ENCODE results near the gene P4HB.

The P4HB gene

GRCh38 chr17:81807210-81807719, 53.1 kb downstream of the P4HB start:
- FAIRE-seq: no peak

DNA sequence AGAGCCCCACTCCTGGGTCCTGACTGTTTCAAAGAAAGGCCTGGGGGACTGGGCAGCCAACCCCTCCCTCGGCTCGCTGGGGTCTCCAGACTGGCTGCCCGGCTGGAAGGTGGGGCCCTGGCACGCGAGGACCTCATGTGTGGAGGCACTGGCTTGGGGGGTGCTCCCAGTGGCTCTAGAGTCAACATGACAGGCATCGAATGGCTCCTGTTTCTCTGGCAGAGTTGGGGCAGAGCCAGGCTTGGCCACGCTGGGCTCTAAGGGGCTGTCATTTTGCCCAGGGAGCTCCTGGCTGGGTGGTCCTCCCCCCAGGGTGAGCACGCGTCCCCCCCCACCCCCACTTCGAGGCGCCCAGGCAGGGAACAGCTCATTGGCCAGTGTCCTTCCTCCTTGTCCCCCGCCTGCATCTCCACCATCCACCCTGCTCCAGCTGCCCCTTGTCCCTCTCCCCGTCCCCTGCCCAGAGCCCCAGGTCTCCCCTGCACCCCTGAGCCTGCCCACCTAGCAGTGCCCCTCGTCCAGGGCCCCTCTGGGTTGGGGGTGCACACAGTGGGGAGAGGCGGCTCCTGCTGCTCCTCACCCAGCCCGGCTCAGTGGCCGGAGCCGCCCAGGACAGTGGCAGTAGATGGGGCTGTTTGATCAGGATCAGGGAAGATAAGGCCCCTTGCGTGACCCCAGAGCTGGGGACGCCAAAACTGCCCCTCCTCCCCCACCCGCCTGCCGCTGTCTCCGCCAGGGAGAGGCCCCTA, 53.7 kb downstream of the P4HB start:
- FAIRE-seq: no peak

- no peak for FAIRE-seq
Measured at GRCh38 chr17:81805707-81806460, 54.5 kb downstream of the P4HB start.

- FAIRE-seq: no peak
Measured at GRCh38 chr17:81804559-81805399, 55.6 kb downstream of the P4HB start.

DNA sequence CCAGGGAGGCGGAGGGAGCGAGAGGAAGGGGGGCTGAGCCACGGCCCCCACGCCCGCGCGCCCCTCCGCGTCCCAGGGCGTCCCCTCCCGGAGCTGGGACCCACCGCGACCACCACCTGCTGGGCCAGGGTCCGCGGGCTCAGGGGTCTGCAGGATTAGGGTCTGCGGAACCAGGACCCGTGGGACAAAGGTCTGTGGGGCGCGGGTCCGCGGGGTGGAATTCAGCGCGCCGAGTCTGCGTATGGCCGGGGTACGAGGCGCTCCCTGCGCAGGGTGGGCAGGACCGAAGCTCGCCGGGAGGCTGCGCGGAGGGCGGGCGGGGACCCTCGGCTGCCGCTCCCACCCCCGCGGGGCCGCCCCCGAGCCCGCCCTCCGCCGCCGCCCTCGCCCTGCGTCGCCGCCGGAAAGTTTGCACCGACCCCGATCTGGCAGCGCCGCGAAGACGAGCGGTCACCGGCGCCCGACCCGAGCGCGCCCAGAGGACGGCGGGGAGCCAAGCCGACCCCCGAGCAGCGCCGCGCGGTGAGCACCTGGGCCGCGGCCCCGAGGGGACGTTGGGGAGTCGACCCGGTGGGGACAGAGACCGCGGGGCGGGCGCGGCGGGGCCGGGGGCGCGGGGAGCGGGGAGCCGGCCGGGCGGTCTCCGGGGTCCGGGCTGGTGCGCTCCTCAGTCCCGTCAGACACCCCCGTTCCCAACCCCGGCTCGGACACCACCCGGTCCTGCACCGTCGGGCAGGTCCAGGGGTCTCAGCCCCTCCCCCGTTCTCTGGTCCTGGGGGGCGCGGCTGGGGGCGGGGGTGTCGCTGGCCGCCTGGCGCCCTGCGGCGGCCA, 56.4 kb downstream of the P4HB start, which contains the start of gene GCGR:
TSS of gene GCGR (plus strand) at position 423 of the 831 bp plus-strand sequence. CDS start 4,869 bp downstream, outside the sequence.
- FAIRE-seq: no peak

GRCh38 chr17:81802856-81803643, 57.3 kb downstream of the P4HB start:
- FAIRE-seq: no peak

GRCh38 chr17:81802048-81802758, 58.1 kb downstream of the P4HB start:
- no peak for FAIRE-seq

DNA sequence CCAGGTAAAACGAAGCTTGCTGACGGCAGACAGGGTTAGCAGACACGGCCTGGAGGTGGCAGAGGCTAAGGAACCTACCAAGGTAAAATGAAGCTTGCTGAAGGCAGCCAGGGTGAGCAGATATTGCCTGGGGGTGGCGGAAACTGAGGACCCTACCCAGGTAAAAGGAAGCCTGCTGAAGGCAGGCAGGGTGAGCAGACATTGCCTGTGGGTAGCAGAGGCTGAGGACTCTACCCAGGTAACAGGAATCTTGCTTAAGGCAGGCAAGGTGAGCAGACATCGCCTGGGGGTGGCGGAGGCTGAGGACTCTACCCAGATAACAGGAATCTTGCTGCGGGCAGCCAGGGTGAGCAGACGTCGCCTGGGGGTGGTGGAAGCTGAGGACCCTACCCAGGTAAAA, 59.0 kb downstream of the P4HB start:
- FAIRE-seq: no peak

GRCh38 chr17:81794509-81794908, 65.8 kb downstream of the P4HB start:
- no peak for FAIRE-seq

- FAIRE-seq: no peak
Measured at GRCh38 chr17:81794074-81794476, 66.3 kb downstream of the P4HB start.

Measured in A204.1 (cell line).